ENCODE results near the gene OBP2A. TPM values are rescaled to one million over a fixed set of nuclear protein-coding genes. Genes with fewer than 3 reads are reported as not detected.

OBP2A gene
- total and polyA plus RNA-seq, 4 donors = not detected

DNA sequence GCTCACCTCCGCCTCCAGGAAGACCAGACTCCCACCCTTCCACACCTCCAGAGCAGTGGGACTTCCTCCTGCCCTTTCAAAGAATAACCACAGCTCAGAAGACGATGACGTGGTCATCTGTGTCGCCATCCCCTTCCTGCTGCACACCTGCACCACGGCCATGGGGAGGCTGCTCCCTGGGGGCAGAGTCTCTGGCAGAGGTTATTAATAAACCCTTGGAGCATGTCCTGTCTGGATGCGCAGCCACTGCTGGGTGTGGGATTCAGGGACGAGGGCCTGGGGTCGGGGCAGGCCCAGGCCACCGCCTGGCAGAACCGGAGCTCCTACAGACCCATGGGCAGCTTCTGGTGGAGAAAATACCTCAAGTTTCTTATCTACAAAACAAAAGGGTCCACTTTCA lies 20.6 kb downstream of the OBP2A start:
- Histone ChIP-seq H3K4me1 (ENCODE audit: control insufficient read depth in 1 of 2, insufficient read depth in 2 of 2, low read length in 2 of 2) (no peaks in the 10 kb centered on the region), H3K27ac (ENCODE audit: low read depth in 1 of 2, low read length in 2 of 2) (no peak overlapping the region), H3K9me3 (ENCODE audit: control insufficient read depth, low read length) (peaks cover 2% of the 10 kb centered on the region), H3K4me3 (ENCODE audit: low read length in 2 of 2) (no peak overlapping the region), H3K27me3 (ENCODE audit: control insufficient read depth in 1 of 2, insufficient read depth in 2 of 2, low read length in 1 of 2) (no peaks in the 10 kb centered on the region), H3K36me3 (ENCODE audit: control insufficient read depth in 1 of 2, insufficient read depth in 2 of 2, low read length in 1 of 2) (no peaks in the 10 kb centered on the region)
- ATAC-seq (ENCODE audit: low FRiP score) (no peak), DNase-seq (no peak)
- WGBS, 2 donors = 76 to 79% methylated on average over 10 of the region's 10 CpGs
- intact Hi-C loops (cut with DNase I) = no loop called here

DNA sequence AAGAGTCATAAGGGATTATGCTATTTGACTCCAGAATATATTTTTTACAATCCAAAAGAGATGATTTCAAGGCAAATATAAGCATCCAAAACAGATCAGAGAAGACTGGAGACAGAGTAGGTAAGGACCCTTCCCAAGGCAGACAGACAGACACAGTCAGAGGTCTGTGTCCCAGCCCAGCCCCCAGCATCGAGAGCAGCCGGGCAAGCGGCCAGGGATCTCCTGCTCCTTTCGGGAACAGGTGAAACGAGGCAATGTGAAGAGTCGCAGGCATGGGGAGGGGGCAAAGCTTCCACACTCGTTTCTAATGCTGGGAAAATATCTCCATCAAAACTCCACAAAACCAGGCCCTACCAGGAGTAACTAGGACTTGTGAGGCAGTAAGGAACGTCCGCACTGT lies 21.4 kb downstream of the OBP2A start:
- WGBS, 2 donors = 57 to 60% methylated on average over 9 of the region's 9 CpGs
- Histone ChIP-seq H3K27ac (ENCODE audit: low read depth in 1 of 2, low read length in 2 of 2) (no peak overlapping the region), H3K4me3 (ENCODE audit: low read length in 2 of 2) (no peak overlapping the region), H3K9me3 (ENCODE audit: control insufficient read depth, low read length) (no peaks in the 10 kb centered on the region), H3K36me3 (ENCODE audit: control insufficient read depth in 1 of 2, insufficient read depth in 2 of 2, low read length in 1 of 2) (no peaks in the 10 kb centered on the region), H3K27me3 (ENCODE audit: control insufficient read depth in 1 of 2, insufficient read depth in 2 of 2, low read length in 1 of 2) (no peaks in the 10 kb centered on the region), H3K4me1 (ENCODE audit: control insufficient read depth in 1 of 2, insufficient read depth in 2 of 2, low read length in 2 of 2) (no peaks in the 10 kb centered on the region)
- no peak for ATAC-seq (ENCODE audit: low FRiP score)
- intact Hi-C loops (cut with DNase I) = no loop called here
- peak in 1 of 2 donors; percentile 62 for DNase-seq

DNA sequence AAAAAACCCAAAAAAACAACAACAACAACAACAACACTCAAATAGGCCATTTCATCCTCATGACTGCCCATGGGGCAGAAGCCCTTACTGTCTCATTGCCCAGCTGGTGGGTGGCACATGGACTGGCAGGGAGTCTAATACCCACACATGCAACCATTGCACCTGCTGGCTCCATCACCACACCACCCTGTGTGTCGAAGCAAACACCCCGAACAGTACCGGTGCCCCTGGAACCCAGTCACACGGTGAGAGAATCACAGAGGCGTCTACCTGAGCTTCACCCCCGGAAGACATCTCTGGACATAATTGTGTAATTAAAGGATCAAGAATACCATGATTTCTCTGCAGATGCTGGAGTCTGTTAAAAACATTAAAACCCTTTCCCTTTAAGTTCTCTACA lies 22.1 kb downstream of the OBP2A start:
- no peaks in the 10 kb centered on the region for H3K36me3 ChIP-seq (ENCODE audit: control insufficient read depth in 1 of 2, insufficient read depth in 2 of 2, low read length in 1 of 2)
- no peaks in the 10 kb centered on the region for H3K9me3 ChIP-seq (ENCODE audit: control insufficient read depth, low read length)
- intact Hi-C loops (cut with DNase I) = no loop called here
- no peak for ATAC-seq (ENCODE audit: low FRiP score)
- H3K27me3 ChIP-seq (ENCODE audit: control insufficient read depth in 1 of 2, insufficient read depth in 2 of 2, low read length in 1 of 2) = no peaks in the 10 kb centered on the region
- peak in 1 of 2 donors; percentile 44 for DNase-seq
- no peaks in the 10 kb centered on the region for H3K4me1 ChIP-seq (ENCODE audit: control insufficient read depth in 1 of 2, insufficient read depth in 2 of 2, low read length in 2 of 2)
- H3K4me3 ChIP-seq (ENCODE audit: low read length in 2 of 2) = no peak overlapping the region
- WGBS, 2 donors = 90 to 94% methylated on average over 6 of the region's 6 CpGs
- no peak overlapping the region for H3K27ac ChIP-seq (ENCODE audit: low read depth in 1 of 2, low read length in 2 of 2)

DNA sequence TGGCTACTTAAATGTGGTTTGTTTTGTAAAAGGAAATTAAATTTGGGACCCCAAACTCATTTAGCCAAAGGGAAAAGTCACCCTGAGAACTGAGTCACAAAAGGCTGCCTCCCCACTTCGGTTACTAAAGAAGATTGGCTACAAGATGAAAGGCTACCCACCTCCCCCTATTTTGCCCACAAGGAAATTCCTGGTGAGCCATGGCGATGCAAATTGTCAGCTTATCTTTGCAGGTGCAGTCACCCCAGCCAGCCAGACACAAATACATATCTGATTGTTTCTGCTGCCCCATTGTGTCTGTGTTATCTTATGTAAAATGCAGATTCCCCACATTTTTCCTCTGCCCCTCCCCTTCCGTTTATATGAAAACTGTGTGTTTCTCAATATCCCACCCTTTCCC lies 24.5 kb downstream of the OBP2A start:
- H3K4me1 ChIP-seq (ENCODE audit: control insufficient read depth in 1 of 2, insufficient read depth in 2 of 2, low read length in 2 of 2) = no peaks in the 10 kb centered on the region
- intact Hi-C loops (cut with DNase I) = no loop called here
- no peak for ATAC-seq (ENCODE audit: low FRiP score)
- no peaks in the 10 kb centered on the region for H3K9me3 ChIP-seq (ENCODE audit: control insufficient read depth, low read length)
- no peak overlapping the region for H3K4me3 ChIP-seq (ENCODE audit: low read length in 2 of 2)
- no peak for DNase-seq
- H3K36me3 ChIP-seq (ENCODE audit: control insufficient read depth in 1 of 2, insufficient read depth in 2 of 2, low read length in 1 of 2) = no peaks in the 10 kb centered on the region
- 48% methylated on average over 3 of the region's 3 CpGs for WGBS, 2 donors
- no peaks in the 10 kb centered on the region for H3K27me3 ChIP-seq (ENCODE audit: control insufficient read depth in 1 of 2, insufficient read depth in 2 of 2, low read length in 1 of 2)
- H3K27ac ChIP-seq (ENCODE audit: low read depth in 1 of 2, low read length in 2 of 2) = no peak overlapping the region

DNA sequence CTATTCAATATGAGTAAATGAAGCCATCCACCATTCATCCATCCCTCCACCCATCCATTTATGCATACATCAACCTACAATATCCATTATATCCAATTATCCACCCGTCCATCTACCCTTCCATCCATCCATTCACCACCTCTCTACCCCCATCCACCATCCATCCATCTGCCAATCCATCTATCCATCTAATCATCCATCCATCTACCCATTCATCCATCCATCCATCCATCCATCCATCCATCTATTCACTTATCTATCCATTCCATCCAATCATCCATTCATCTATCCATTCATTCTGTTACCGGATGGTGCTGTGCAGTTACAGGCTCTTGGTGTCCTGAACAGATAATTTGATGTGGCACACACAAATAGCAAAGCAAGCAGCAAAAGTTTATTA lies 26.3 kb downstream of the OBP2A start:
- Histone ChIP-seq H3K27ac (ENCODE audit: low read depth in 1 of 2, low read length in 2 of 2) (no peak overlapping the region), H3K36me3 (ENCODE audit: control insufficient read depth in 1 of 2, insufficient read depth in 2 of 2, low read length in 1 of 2) (no peaks in the 10 kb centered on the region), H3K9me3 (ENCODE audit: control insufficient read depth, low read length) (no peaks in the 10 kb centered on the region), H3K4me3 (ENCODE audit: low read length in 2 of 2) (no peak overlapping the region), H3K27me3 (ENCODE audit: control insufficient read depth in 1 of 2, insufficient read depth in 2 of 2, low read length in 1 of 2) (no peaks in the 10 kb centered on the region), H3K4me1 (ENCODE audit: control insufficient read depth in 1 of 2, insufficient read depth in 2 of 2, low read length in 2 of 2) (no peaks in the 10 kb centered on the region)
- 68 to 83% methylated on average over 2 of the region's 2 CpGs for WGBS, 2 donors
- DNase-seq = no peak
- ATAC-seq (ENCODE audit: low FRiP score) = no peak
- intact Hi-C loops (cut with DNase I) = no loop called here

DNA sequence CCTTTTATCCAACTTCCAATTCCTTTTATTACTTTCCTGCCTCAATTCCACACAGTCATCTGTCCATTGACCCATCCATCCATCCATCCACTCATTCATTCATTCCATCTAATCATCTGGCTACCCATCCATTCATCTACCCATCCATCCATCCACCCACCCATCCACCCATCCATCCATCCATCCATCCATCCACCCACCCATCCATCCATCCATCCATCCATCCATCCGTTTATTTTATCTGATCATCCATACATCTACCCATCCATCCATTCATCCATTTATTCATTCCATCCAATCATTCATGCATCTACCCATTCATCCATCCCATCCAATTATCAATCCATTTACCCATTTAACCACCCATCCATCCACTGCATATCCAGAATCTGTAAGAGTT lies 27.2 kb downstream of the OBP2A start:
- ATAC-seq (ENCODE audit: low FRiP score) = no peak
- Histone ChIP-seq H3K27ac (ENCODE audit: low read depth in 1 of 2, low read length in 2 of 2) (no peak overlapping the region), H3K9me3 (ENCODE audit: control insufficient read depth, low read length) (no peaks in the 10 kb centered on the region), H3K36me3 (ENCODE audit: control insufficient read depth in 1 of 2, insufficient read depth in 2 of 2, low read length in 1 of 2) (no peaks in the 10 kb centered on the region), H3K4me1 (ENCODE audit: control insufficient read depth in 1 of 2, insufficient read depth in 2 of 2, low read length in 2 of 2) (no peaks in the 10 kb centered on the region), H3K27me3 (ENCODE audit: control insufficient read depth in 1 of 2, insufficient read depth in 2 of 2, low read length in 1 of 2) (no peaks in the 10 kb centered on the region), H3K4me3 (ENCODE audit: low read length in 2 of 2) (no peak overlapping the region)
- intact Hi-C loops (cut with DNase I) = no loop called here
- 86% methylated on average over 1 of the region's 1 CpG for WGBS, 2 donors
- no peak for DNase-seq

DNA sequence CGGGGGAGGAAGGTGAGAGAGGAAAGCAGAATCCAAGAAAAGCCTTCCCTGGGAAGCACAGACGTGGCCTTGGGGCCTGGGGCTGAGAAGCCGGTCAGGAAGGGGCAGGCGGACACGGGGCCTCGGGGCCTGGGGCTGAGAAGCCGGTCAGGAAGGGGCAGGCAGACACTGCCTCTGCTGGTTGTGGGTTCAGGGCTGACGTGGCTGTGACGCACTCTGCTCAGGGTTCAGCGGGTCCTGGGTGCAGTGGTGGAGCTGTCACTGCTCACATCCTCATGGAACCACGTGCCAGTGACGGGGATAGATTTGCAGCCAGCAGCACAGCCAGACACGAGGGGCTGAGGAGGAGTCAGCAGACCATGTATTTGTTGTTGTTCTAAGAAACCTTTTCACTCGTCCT lies 28.4 kb downstream of the OBP2A start:
- no peak for ATAC-seq (ENCODE audit: low FRiP score)
- DNase-seq = peak in 1 of 2 donors; percentile 54
- no peaks in the 10 kb centered on the region for H3K9me3 ChIP-seq (ENCODE audit: control insufficient read depth, low read length)
- WGBS, 2 donors = 61 to 62% methylated on average over 14 of the region's 14 CpGs
- H3K27me3 ChIP-seq (ENCODE audit: control insufficient read depth in 1 of 2, insufficient read depth in 2 of 2, low read length in 1 of 2) = no peaks in the 10 kb centered on the region
- intact Hi-C loops (cut with DNase I) = no loop called here
- no peak overlapping the region for H3K4me3 ChIP-seq (ENCODE audit: low read length in 2 of 2)
- H3K36me3 ChIP-seq (ENCODE audit: control insufficient read depth in 1 of 2, insufficient read depth in 2 of 2, low read length in 1 of 2) = no peaks in the 10 kb centered on the region
- H3K4me1 ChIP-seq (ENCODE audit: control insufficient read depth in 1 of 2, insufficient read depth in 2 of 2, low read length in 2 of 2) = no peaks in the 10 kb centered on the region
- H3K27ac ChIP-seq (ENCODE audit: low read depth in 1 of 2, low read length in 2 of 2) = no peak overlapping the region

DNA sequence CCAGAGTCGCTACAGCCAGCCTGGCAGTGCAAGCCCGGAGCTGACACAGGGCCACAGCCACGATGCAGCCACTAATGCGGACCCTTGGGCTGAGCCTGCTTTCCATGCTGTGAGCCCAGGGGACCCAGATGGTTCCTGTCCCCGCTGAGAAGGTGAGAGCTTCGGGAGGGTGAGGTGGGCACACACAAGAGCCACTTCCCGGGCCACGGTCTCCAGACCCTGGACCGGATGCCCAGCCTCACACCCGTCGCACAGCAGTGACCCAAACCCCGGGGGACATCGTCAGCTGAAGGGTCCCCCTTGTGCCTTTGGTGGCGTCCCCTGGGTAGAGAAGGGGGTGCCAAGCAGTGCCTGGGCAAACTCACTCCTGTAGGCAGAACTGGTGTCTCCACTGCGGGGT lies 29.0 kb downstream of the OBP2A start:
- intact Hi-C loops (cut with DNase I) = no loop called here
- H3K9me3 ChIP-seq (ENCODE audit: control insufficient read depth, low read length) = no peaks in the 10 kb centered on the region
- no peaks in the 10 kb centered on the region for H3K27me3 ChIP-seq (ENCODE audit: control insufficient read depth in 1 of 2, insufficient read depth in 2 of 2, low read length in 1 of 2)
- no peak overlapping the region for H3K27ac ChIP-seq (ENCODE audit: low read depth in 1 of 2, low read length in 2 of 2)
- peak; percentile 36 for ATAC-seq (ENCODE audit: low FRiP score)
- no peak overlapping the region for H3K4me3 ChIP-seq (ENCODE audit: low read length in 2 of 2)
- H3K36me3 ChIP-seq (ENCODE audit: control insufficient read depth in 1 of 2, insufficient read depth in 2 of 2, low read length in 1 of 2) = no peaks in the 10 kb centered on the region
- H3K4me1 ChIP-seq (ENCODE audit: control insufficient read depth in 1 of 2, insufficient read depth in 2 of 2, low read length in 2 of 2) = no peaks in the 10 kb centered on the region
- 89 to 93% methylated on average over 15 of the region's 15 CpGs for WGBS, 2 donors
- DNase-seq = peak in 1 of 2 donors; percentile 59

DNA sequence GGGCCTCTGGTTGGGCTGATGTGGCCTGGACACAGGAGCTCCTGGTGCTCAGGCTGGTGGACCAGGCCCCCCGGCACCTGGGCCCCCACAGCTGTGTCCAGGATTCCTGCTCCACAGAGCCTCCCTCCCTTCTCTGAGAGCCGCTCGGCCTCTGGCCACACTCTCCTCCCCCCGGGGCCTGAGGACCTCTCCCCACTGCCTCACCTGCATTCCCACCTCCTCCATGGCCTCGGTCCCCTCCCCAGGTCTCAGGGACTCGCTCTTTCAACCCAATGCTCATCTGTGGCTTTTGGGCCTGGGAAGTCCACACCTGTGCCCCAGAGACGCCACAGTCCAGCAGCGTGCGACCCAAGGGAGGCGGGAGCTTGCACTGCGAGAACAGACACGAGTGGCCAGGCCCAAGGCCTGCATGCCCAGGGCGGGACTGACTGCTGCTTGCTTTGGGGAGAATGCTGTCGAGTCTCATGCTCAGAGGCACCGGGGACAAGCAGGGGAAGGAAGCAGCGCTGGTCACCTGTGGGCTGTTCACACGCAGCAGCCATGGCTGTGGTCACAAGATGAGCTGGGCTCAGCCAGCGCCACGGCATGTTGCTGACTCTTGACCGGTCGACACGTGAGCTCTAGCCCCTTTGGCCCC lies 30.2 kb downstream of the OBP2A start:
- Histone ChIP-seq H3K36me3 (ENCODE audit: control insufficient read depth in 1 of 2, insufficient read depth in 2 of 2, low read length in 1 of 2) (no peaks in the 10 kb centered on the region), H3K4me3 (ENCODE audit: low read length in 2 of 2) (no peak overlapping the region), H3K9me3 (ENCODE audit: control insufficient read depth, low read length) (no peaks in the 10 kb centered on the region), H3K27me3 (ENCODE audit: control insufficient read depth in 1 of 2, insufficient read depth in 2 of 2, low read length in 1 of 2) (no peaks in the 10 kb centered on the region), H3K27ac (ENCODE audit: low read depth in 1 of 2, low read length in 2 of 2) (no peak overlapping the region), H3K4me1 (ENCODE audit: control insufficient read depth in 1 of 2, insufficient read depth in 2 of 2, low read length in 2 of 2) (no peaks in the 10 kb centered on the region)
- 82 to 84% methylated on average over 22 of the region's 22 CpGs for WGBS, 2 donors
- ATAC-seq (ENCODE audit: low FRiP score) (no peak), DNase-seq (peak in 1 of 2 donors; percentile 59)
- intact Hi-C loops (cut with DNase I) = no loop called here

Data from aorta (tissue), 5 donors.